ENCODE results near the gene FLNB.

Gene FLNB

DNA sequence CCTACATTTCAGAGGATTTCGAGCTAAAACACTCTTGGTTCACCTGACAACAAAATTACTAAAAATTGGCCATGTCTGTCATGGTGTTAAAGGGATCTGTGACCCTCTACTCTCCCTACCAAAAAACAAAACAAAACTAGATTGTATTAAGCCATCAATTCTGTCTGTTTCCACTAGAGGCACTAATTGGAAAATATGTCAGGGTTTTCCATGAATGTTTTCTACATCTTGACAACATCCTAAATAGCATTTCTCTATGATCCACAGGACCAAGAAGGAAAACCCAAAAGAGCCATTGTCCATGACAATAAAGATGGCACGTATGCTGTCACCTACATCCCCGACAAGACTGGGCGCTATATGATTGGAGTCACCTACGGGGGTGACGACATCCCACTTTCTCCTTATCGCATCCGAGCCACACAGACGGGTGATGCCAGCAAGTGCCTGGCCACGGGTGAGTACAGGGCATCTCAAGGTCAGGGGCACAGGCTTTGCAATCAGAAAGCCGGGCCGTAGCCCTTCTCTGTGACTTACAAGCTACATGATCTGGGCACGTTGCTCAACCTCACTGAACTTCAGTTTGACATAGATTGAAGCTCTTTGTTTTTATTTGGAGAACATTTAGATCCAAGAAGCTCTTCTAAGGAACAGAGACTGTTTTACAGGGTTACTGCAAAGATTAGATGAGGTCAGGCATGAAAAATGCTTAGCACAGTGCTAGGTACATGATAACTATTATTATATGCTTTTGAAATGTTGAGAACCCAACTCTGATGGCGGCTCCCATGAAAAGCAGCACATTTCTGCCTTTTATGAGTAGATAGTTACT, 127.7 kb downstream of the FLNB start:
- TF ChIP-seq, protein P1, sequence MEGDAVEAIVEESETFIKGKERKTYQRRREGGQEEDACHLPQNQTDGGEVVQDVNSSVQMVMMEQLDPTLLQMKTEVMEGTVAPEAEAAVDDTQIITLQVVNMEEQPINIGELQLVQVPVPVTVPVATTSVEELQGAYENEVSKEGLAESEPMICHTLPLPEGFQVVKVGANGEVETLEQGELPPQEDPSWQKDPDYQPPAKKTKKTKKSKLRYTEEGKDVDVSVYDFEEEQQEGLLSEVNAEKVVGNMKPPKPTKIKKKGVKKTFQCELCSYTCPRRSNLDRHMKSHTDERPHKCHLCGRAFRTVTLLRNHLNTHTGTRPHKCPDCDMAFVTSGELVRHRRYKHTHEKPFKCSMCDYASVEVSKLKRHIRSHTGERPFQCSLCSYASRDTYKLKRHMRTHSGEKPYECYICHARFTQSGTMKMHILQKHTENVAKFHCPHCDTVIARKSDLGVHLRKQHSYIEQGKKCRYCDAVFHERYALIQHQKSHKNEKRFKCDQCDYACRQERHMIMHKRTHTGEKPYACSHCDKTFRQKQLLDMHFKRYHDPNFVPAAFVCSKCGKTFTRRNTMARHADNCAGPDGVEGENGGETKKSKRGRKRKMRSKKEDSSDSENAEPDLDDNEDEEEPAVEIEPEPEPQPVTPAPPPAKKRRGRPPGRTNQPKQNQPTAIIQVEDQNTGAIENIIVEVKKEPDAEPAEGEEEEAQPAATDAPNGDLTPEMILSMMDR (IDR thresholded peaks at IDR 0.05) = peak; percentile 53

- TF ChIP-seq, protein P1 (IDR thresholded peaks at IDR 0.05) = no peak
Observed at GRCh38 chr3:58137306-58137705, 129.1 kb downstream of the FLNB start.

DNA sequence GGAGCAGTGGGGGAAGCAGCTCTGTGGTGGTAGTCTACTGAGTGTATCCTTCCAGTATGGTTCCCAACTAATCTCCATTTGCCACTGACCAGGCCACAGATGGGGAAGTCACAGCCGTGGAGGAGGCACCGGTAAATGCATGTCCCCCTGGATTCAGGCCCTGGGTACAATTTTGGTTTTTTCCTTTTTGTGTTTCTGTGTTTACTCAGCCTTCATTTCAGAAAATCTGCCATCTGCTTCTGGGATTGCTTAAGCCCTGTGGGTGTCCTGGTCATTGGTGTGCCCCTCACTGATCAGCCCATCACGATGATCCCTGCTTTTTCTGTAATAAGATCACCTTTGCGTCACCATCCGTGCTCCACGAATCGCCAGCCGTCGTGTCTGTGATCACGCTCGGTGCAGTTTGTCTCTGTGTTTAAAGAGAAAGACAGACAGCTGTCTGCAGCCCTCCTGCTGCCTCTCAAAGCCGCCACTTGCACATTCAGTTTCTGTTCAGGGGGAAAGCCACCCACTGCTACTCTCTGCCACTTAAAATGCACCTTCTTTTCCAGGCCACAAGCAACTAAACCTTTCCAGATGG, 133.6 kb downstream of the FLNB start:
- TF ChIP-seq, protein P1 (IDR thresholded peaks at IDR 0.05) = no peak

DNA sequence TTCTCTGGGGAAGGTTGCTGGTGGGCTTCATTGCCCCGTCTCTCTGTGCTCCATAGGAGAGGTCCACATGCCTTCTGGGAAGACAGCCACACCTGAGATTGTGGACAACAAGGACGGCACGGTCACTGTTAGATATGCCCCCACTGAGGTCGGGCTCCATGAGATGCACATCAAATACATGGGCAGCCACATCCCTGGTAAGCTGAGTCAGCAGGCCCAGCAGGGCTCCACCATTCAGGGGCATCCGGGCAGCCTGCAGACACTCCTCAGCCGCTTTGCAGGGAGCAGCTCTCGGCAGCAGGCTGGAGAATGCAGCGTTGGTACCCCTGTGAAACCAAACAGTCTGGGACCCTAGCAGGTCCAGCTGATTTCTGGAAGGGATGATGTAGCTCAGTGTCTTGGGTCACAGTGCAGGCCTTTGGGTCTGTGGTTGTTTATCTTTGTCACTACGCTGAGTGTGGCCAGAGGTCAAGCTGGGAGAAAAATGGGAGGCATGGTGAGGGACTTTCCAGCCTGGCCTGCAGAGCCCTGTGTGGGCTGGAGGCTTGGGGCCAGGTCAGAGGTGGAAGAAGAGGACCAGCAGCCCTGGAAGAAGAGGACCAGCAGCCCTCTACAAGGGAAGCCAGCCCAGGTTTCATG, 135.3 kb downstream of the FLNB start:
- TF ChIP-seq, protein P1 (IDR thresholded peaks at IDR 0.05) = no peak

DNA sequence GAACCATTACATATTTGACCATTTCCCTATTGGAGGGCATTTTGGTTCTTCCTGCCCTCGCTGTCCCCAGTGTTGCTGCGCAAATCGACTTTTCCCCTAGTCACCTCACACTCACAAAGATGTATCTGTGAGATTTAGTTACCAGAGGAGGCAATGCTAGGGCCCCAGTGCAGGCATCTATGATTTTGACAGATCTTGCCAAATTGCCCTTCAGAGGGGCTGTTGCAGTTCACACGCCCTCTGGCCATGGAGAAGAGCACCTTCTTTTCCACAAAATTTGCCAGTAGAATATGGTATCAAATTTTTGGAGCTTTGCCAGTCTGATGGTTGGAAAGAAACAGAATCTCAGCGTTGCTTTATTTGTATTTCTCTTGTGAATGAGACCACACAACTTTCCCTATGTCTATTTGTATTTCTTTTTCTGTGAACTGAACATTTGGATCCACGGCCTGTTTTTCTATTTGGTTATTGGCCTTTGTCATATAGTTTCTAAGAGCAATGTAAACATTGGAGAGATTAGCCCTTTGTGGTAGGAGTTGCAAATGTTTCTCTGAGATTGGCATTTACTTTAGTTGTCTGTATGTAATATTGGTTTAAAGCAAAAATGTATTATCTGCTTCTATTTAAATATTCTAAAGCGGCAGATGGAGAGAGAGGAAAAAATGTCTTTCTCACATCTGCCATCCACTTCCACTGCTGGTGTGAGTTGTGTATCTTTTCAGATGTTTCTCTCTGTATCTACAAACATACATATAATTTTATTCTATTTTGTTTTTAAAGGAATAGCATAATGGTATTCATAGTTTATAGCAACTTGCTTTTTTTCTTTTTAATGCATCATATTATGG, 136.5 kb downstream of the FLNB start:
- TF ChIP-seq, protein P1 (IDR thresholded peaks at IDR 0.05) = no peak

DNA sequence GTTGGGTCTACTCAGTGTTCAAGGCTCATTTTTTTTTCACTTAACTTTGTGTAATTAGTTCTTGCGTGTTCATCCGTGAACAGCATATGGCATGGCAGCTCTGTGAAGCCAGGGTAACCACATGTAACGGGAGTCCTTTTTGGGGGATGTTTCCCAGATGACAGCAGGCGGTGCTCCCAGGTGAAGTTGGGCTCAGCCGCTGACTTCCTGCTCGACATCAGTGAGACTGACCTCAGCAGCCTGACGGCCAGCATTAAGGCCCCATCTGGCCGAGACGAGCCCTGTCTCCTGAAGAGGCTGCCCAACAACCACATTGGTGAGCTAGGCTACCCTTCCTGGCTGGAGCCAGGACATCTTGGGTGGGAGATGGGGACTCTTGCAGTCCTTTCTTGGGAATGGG, 139.8 kb downstream of the FLNB start:
- TF ChIP-seq, protein P1 (IDR thresholded peaks at IDR 0.05) = no peak

DNA sequence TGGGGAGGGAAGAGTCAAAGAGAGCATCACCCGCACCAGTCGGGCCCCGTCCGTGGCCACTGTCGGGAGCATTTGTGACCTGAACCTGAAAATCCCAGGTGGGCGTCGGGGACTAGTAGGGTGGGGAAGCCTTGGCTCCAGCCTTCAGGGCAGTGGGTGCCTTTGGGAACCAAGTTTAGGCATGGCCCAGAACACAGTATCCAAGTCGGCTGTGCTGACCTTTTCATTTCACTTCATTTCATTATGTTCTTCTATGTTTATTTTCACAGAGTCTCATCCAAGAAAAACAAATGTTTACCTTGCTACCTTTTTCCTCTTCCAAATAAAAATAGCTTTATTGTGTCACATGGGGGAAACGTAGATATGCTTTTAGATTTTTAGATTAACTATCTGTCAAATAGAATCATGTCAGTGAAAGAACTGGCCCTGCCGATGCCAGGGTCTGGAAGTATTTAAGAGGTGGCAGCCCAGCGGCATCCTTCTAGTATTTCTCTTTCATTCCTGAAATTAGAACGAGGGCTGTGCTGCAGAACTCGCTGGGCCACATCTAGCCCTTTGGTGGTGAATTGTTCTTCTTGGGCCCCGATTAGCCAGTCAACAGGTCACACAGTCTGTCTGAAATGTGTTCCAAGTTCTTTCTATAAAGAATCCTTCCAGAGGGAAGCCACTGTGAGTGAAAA, 142.0 kb downstream of the FLNB start:
- TF ChIP-seq, protein P1 (IDR thresholded peaks at IDR 0.05) = no peak

Measured in LNCAP (cell line).